Common myeloid progenitor, CD34-positive (primary cell): ENCODE results near the gene TSPO2.
"Not testable (repeated sequence)": the region's sequence is repeated elsewhere in the genome, so short reads cannot be mapped to it uniquely, and the experiment has no call there.

Experiments
- CTCF ChIA-PET: fragments of 350-600 bp; sonication (Branson Sonifier 250); formaldehyde crosslinking; loops from one replicate; lab custom pipeline; 2021; ENCODE audit warnings: antibody characterized with exemption; lab: Charles Lee
- POLR2A ChIA-PET: fragments of 350-600 bp; sonication (Branson Sonifier 250); formaldehyde crosslinking; loops from one replicate; lab custom pipeline; 2021; ENCODE audit warnings: antibody characterized with exemption; lab: Charles Lee
- DNase-seq, 3 donors: peaks; one replicate each; pipeline versions ENCODE4 v3.0.0 to v3.0.0-alpha.2; 2013
- H3K27ac ChIP-seq, 2 experiments: 1 replicate in 1 of 2; 2 replicates in 1 of 2; pipeline ENCODE4 v1.7.0; 2013; ENCODE audit warnings: inconsistent platforms in 2 of 2, low read length in 2 of 2, mild to moderate bottlenecking in 2 of 2, low read depth in 1 of 2, moderate library complexity in 1 of 2; ENCODE audit not compliant: severe bottlenecking in 2 of 2, insufficient read depth in 1 of 2, poor library complexity in 1 of 2
- H3K27me3 ChIP-seq, 5 experiments: replicated peaks in 2 of 5; 1 replicate in 3 of 5; 2 replicates in 2 of 5; pipeline versions ENCODE4 v1.6.1 to v1.7.0; 2013; ENCODE audit warnings: low read length in 4 of 5, mild to moderate bottlenecking in 2 of 5, moderate library complexity in 2 of 5, inconsistent platforms in 1 of 5; ENCODE audit not compliant: insufficient read depth in 5 of 5, control insufficient read depth in 4 of 5
- H3K36me3 ChIP-seq, 4 experiments: 1 replicate in 2 of 4; 2 replicates in 2 of 4; pipeline versions ENCODE4 v1.6.1 to v1.7.0; 2013; ENCODE audit warnings: low read length in 3 of 4, control low read depth in 1 of 4, mild to moderate bottlenecking in 1 of 4; ENCODE audit not compliant: control insufficient read depth in 4 of 4, insufficient read depth in 4 of 4
- H3K4me1 ChIP-seq, 4 experiments: 1 replicate in 3 of 4; 2 replicates in 1 of 4; pipeline versions ENCODE4 v1.6.1 to v1.7.1; 2013; ENCODE audit warnings: low read length in 3 of 4, mild to moderate bottlenecking in 3 of 4, control low read depth in 1 of 4, inconsistent platforms in 1 of 4, moderate library complexity in 1 of 4; ENCODE audit not compliant: control insufficient read depth in 4 of 4, insufficient read depth in 4 of 4; ENCODE audit errors: control extremely low read depth in 1 of 4
- H3K4me3 ChIP-seq, 7 experiments: 1 replicate in 4 of 7; 2 replicates in 3 of 7; pipeline versions ENCODE4 v1.5.1 to v1.7.0; 2013; ENCODE audit warnings: mild to moderate bottlenecking in 7 of 7, low read length in 6 of 7, moderate library complexity in 6 of 7, inconsistent platforms in 2 of 7, low read depth in 2 of 7, control low read depth in 1 of 7; ENCODE audit not compliant: insufficient read depth in 4 of 7, control insufficient read depth in 1 of 7; ENCODE audit errors: extremely low read depth in 1 of 7
- H3K9me3 ChIP-seq, 5 experiments: 1 replicate in 4 of 5; 2 replicates in 1 of 5; pipeline versions ENCODE4 v1.6.1 to v1.7.1; 2013; ENCODE audit warnings: low read length in 4 of 5, mild to moderate bottlenecking in 2 of 5, inconsistent platforms in 1 of 5, low read depth in 1 of 5, moderate library complexity in 1 of 5; ENCODE audit not compliant: control insufficient read depth in 4 of 5, insufficient read depth in 2 of 5; ENCODE audit errors: control extremely low read depth in 1 of 5
- WGBS: methylation state at CpG from one replicate; pipeline ENCODE4 v1.1.5; 2013; ENCODE audit not compliant: insufficient coverage; 5-methylcytosine and 5-hydroxymethylcytosine counted together

The TSPO2 gene

DNA sequence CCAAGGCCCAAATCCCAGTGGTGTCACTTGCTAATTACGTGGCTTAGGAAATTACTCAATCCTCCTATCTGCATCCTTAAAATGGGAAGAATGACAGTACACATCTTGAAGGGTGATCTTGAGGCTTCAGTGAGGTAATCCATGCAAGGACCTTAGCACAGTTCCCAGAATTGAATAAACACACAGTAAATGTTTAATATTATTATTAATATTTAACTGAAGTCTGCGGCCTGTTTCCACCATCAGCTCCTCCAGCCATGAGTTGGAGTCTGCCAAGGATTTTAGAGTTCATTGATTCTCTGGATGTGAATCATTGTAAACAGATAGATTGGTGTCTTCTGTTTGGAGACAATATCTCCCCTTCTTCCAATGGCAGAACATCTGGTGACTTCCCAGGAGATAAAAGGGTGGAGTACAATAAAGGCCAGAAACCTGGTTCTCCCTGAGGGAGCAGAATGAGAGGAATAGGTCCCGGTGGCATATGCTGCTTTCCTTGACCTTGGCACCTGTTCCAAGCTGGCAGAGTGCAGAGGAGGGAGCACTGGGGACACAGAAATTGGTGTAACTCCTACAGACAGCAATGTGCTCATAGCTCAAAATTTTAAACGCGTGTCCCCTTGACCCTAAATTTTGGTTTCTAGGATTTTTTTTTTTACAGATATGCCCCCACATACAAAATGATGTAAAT is 28.7 kb upstream of the TSPO2 start:
- H3K36me3 ChIP-seq: no peaks in the 10 kb centered on the region
- CTCF ChIA-PET: interaction anchor here (1.5 to 2.4 kb wide), 2 partner anchors 9 to 14 kb away, joined by 6 to 9 read pairs; no protein-coding TSS in a partner anchor
- no peak overlapping the region for H3K4me3 ChIP-seq
- no peaks in the 10 kb centered on the region for H3K4me1 ChIP-seq
- no peak for DNase-seq
- POLR2A ChIA-PET: no interaction called here
- H3K27me3 ChIP-seq: no peaks in the 10 kb centered on the region
- no peaks in the 10 kb centered on the region for H3K9me3 ChIP-seq
- WGBS: 100% methylated on average over 2 of the region's 5 CpGs
- no peak overlapping the region for H3K27ac ChIP-seq

DNA sequence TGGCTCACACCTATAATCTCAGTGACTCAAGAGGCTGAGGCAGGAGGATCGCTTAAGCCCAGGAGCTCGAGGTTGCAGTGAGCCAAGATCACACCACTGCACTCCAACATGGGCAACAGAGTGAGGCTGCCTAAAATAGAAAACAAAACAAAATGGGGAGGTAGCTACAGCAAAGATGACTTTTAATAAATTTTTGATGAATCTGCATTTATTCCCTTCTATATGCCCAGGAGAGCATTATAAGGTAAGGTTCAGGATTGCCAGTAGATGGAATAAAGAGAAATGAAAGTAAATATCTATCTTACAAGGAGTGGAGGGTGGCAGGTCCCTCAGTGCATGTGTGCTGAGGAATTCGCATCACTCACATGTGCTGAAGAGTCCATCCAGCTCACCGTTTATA is 27.5 kb upstream of the TSPO2 start:
- no peak for DNase-seq
- Histone ChIP-seq H3K4me3 (no peak overlapping the region), H3K27me3 (no peaks in the 10 kb centered on the region), H3K9me3 (peaks cover 0 to under 1% (median 0%) of the 10 kb centered on the region in 5 experiments), H3K27ac (no peak overlapping the region), H3K4me1 (no peaks in the 10 kb centered on the region), H3K36me3 (no peaks in the 10 kb centered on the region)
- CTCF ChIA-PET: interaction anchor here (0.8 to 2.4 kb wide), 5 partner anchors 10 to 103 kb away, joined by 3 to 9 read pairs (median 3); no protein-coding TSS in a partner anchor
- WGBS: 96% methylated on average over 2 of the region's 4 CpGs
- POLR2A ChIA-PET: no interaction called here

DNA sequence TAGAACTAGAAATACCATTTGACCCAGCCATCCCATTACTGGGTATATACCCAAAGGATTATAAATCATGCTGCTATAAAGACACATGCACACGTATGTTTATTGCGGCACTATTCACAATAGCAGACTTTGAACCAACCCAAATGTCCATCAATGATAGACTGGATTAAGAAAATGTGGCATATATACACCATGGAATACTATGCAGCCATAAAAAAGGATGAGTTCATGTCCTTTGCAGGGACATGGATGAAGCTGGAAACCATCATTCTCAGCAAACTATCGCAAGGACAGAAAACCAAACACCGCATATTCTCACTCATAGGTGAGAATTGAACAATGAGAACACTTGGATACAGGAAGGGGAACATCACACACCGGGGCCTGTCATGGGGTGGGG is 26.4 kb upstream of the TSPO2 start:
- H3K4me1 ChIP-seq, H3K36me3 ChIP-seq, H3K27me3 ChIP-seq, POLR2A ChIA-PET, H3K9me3 ChIP-seq, H3K27ac ChIP-seq, H3K4me3 ChIP-seq, DNase-seq: not testable (repeated sequence)
- CTCF ChIA-PET: interaction anchor here (1.7 to 2.4 kb wide), 2 partner anchors 12 to 22 kb away, joined by 3 to 9 read pairs; no protein-coding TSS in a partner anchor
- 100% methylated on average over 1 of the region's 5 CpGs for WGBS

DNA sequence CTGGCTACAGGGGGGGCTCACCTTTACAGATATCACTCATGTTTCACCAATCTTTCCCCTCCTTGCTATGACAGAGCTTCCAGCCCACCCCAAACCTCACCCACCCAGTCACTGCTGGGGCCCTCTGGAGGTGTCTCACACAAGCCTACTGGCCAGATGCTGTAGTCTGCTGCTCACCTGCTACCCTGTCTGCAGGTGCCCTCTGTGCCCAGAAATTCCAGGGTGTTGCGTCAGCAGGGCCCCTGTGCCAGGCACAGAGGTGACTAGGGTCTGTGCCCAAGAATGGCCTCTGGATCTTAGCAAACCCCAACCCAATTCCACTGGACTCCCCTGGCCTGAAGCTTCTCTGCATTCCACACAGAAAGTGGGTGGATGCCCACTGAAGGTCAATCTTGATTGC is 24.6 kb upstream of the TSPO2 start:
- Histone ChIP-seq H3K27ac (no peak overlapping the region), H3K4me3 (no peak overlapping the region), H3K4me1 (no peaks in the 10 kb centered on the region), H3K27me3 (no peaks in the 10 kb centered on the region), H3K9me3 (peaks cover 0 to 10% (median 0%) of the 10 kb centered on the region in 5 experiments), H3K36me3 (no peaks in the 10 kb centered on the region)
- DNase-seq: no peak
- ChIA-PET CTCF (interaction anchor here (1.2 kb wide), 1 partner anchor 11 kb away, joined by 3 read pairs; no protein-coding TSS in a partner anchor), POLR2A (no interaction called here)
- 100% methylated on average over 1 of the region's 1 CpG for WGBS

DNA sequence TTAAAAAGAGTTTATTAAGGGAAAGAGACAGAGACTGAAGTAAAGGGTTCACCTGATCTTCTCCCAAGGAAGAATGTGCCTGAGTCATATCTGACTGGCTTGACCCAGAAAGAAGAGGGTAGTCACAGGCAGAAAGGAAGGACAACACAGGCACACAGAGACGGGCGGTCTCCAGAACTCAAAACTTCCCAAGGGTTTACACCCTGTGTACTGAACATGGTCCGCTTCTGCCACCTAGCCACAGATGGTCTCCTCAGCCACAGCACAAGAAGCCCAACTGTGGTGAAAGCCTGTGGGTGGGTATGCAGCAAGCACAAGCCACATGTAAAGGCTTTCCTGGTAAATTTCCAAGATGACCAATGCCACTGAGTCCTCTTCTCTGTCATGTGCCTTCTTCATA is 20.4 kb upstream of the TSPO2 start:
- no peak overlapping the region for H3K4me3 ChIP-seq
- ChIA-PET POLR2A (interaction anchor here (0.6 kb wide), 1 partner anchor 1509 kb away, joined by 3 read pairs; no protein-coding TSS in a partner anchor), CTCF (interaction anchor here (2.0 to 2.4 kb wide), 2 partner anchors 9 to 13 kb away, joined by 5 to 6 read pairs; no protein-coding TSS in a partner anchor)
- H3K36me3 ChIP-seq: peaks cover 0 to 2% (median 0%) of the 10 kb centered on the region in 4 experiments
- WGBS: 96% methylated on average over 3 of the region's 3 CpGs
- no peak for DNase-seq
- H3K9me3 ChIP-seq: peaks cover 0 to 10% (median 0%) of the 10 kb centered on the region in 5 experiments
- H3K4me1 ChIP-seq: peaks cover 0 to 14% (median 2%) of the 10 kb centered on the region in 4 experiments
- no peak overlapping the region for H3K27ac ChIP-seq
- H3K27me3 ChIP-seq: no peaks in the 10 kb centered on the region

DNA sequence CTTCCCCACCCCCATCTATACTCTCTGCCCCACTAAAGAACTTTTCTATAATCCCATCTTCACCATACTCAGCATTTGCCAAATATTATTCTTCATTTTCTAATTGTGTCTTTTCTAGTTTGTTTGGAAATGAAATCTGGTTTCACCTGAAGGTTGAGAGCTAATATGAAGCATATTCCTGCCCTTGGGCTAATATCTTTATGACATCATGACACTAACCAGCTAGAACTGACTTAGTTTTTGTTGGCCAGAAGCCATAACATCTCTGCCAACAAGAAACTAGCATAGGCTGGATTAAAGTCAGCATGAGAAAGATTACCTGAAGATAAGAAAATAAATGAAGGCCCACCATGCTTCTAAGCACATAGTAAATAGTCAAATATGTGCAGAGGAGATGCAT is 20.0 kb upstream of the TSPO2 start:
- CTCF ChIA-PET: interaction anchor here (0.8 to 2.4 kb wide), 4 partner anchors 10 to 29 kb away, joined by 3 to 6 read pairs (median 4); no protein-coding TSS in a partner anchor

DNA sequence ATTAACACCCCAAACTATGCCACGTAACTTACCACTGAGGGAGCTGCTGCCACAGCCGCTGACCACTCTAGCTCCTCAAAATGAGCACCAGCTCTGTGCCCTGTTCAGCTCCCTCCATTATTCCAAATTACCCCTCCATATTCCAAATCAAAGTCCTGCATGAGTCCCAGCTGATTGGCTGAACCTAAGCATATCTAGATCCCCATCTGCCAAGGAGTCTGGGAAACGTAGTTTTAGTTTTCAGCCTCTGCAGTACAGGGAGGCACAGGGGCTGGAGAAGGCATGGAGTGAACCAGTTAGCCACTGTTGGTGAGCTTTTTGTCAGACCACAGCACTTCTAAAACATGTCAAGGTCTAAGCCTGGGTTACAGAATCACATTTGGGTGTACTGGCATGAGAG is 19.2 kb upstream of the TSPO2 start:
- H3K9me3 ChIP-seq: peaks cover 0 to 10% (median 0%) of the 10 kb centered on the region in 5 experiments
- POLR2A ChIA-PET: no interaction called here
- no peaks in the 10 kb centered on the region for H3K27me3 ChIP-seq
- no peak overlapping the region for H3K27ac ChIP-seq
- DNase-seq: no peak
- peaks cover 0 to 23% (median 14%) of the 10 kb centered on the region in 4 experiments for H3K4me1 ChIP-seq
- CTCF ChIA-PET: interaction anchor here (0.8 to 3.1 kb wide), 6 partner anchors 8 to 30 kb away, joined by 3 to 8 read pairs (median 4); no protein-coding TSS in a partner anchor
- no peak overlapping the region for H3K4me3 ChIP-seq
- WGBS: 97% methylated on average over 3 of the region's 3 CpGs
- peaks cover 0 to 2% (median 0%) of the 10 kb centered on the region in 4 experiments for H3K36me3 ChIP-seq

More for the DNA sequence above, 20.0 kb upstream of the TSPO2 start:
- Histone ChIP-seq H3K36me3 (peaks cover 0 to 2% (median 0%) of the 10 kb centered on the region in 4 experiments), H3K4me3 (no peak overlapping the region), H3K27me3 (no peaks in the 10 kb centered on the region), H3K27ac (no peak overlapping the region), H3K9me3 (peaks cover 0 to 10% (median 0%) of the 10 kb centered on the region in 5 experiments), H3K4me1 (peaks cover 0 to 19% (median 7%) of the 10 kb centered on the region in 4 experiments)
- POLR2A ChIA-PET: interaction anchor here (0.6 kb wide), 1 partner anchor 1508 kb away, joined by 3 read pairs; no protein-coding TSS in a partner anchor
- no peak for DNase-seq
